Glutamatergic neuron (in vitro differentiated cells): Measurements from ENCODE around the gene POLN. TPM values are rescaled to one million over a fixed set of nuclear protein-coding genes. Genes with fewer than 3 reads are reported as not detected.

ENCODE experiments used
- DNase-seq: peaks from one replicate; pipeline ENCODE4 v3.0.0; 2022
- H3K27ac Mint-ChIP-seq: one replicate; pipeline ENCODE4 v1.8.0; 2020; ENCODE audit warnings: mild to moderate bottlenecking, mixed read lengths, inconsistent platforms; ENCODE audit not compliant: unreplicated experiment
- H3K27me3 Mint-ChIP-seq: one replicate; pipeline ENCODE4 v1.8.0; 2020; ENCODE audit warnings: mild to moderate bottlenecking, moderate library complexity, mixed read lengths, inconsistent platforms; ENCODE audit not compliant: unreplicated experiment
- H3K36me3 Mint-ChIP-seq: one replicate; pipeline ENCODE4 v1.8.0; 2020; ENCODE audit warnings: mild to moderate bottlenecking, mixed read lengths, inconsistent platforms; ENCODE audit not compliant: unreplicated experiment
- H3K4me1 Mint-ChIP-seq: one replicate; pipeline ENCODE4 v1.8.0; 2020; ENCODE audit warnings: mild to moderate bottlenecking, low read depth, mixed read lengths, inconsistent platforms; ENCODE audit not compliant: unreplicated experiment
- H3K4me3 Mint-ChIP-seq: one replicate; pipeline ENCODE4 v1.8.0; 2020; ENCODE audit warnings: mild to moderate bottlenecking, mixed read lengths, inconsistent platforms; ENCODE audit not compliant: unreplicated experiment
- H3K9me3 Mint-ChIP-seq: one replicate; pipeline ENCODE4 v1.8.0; 2020; ENCODE audit warnings: mild to moderate bottlenecking, moderate library complexity, mixed read lengths, inconsistent platforms; ENCODE audit not compliant: unreplicated experiment
- total RNA-seq: library from RNA; stranded (reverse); fragmentation: NEBNext Ultra II Directional; extraction: Animal tissue kit (Norgen Biotek cat#: 25700); gene quantifications from one replicate; pipeline ENCODE4 v1.2.1, GENCODE V29; 2021; ENCODE audit not compliant: unreplicated experiment
- TF ChIP-seq, protein P1 (sequence below): fragments of 200-600 bp; sonication (generic); IDR thresholded peaks from one replicate; pipeline ENCODE4 v1.5.0; 2021; ENCODE audit not compliant: partially characterized antibody, unreplicated experiment

Gene POLN
- total RNA-seq, 1 donor from 2014 or later, result 6.8 TPM

DNA sequence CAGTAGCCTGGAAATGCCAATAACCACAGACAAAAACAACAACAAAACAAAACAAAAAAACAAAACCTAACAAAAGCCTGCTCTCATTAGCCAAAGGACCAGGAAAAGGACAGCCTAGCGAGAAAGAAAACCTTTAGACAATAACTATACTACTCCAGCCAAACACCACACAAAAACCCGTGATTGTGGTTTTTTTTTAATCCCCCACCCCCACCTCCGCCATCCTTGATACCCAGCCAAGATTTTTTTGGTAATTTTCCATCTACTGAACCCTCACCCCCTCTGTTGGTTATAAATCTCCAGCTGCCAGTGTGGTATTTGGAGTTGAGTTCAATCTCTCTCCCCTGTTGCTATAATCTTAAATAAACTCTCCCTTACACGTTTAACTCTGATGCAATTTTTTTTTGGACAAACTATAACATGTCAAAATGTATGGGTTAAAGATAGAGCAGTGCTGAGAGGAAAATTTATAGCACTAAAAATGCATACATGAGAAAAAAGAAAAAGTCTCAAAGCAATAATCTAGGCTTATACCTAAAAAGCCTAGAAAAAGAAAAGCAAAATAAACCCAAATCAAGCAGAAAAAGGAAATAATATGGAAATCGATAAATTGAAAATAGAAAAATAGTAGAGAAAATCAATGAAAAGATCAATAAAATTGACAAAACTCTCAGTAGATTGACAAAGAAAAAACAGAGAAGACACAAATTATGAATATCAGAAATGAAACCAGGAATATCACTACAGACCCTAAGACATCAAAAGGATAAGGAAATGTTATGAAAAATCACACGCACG lies 99.1 kb downstream of the POLN start:
- H3K4me3 Mint-ChIP-seq, result no peak overlapping the region
- H3K36me3 Mint-ChIP-seq, result no peaks in the 10 kb centered on the region
- peaks cover 2% of the 10 kb centered on the region for H3K9me3 Mint-ChIP-seq
- TF ChIP-seq, protein P1, sequence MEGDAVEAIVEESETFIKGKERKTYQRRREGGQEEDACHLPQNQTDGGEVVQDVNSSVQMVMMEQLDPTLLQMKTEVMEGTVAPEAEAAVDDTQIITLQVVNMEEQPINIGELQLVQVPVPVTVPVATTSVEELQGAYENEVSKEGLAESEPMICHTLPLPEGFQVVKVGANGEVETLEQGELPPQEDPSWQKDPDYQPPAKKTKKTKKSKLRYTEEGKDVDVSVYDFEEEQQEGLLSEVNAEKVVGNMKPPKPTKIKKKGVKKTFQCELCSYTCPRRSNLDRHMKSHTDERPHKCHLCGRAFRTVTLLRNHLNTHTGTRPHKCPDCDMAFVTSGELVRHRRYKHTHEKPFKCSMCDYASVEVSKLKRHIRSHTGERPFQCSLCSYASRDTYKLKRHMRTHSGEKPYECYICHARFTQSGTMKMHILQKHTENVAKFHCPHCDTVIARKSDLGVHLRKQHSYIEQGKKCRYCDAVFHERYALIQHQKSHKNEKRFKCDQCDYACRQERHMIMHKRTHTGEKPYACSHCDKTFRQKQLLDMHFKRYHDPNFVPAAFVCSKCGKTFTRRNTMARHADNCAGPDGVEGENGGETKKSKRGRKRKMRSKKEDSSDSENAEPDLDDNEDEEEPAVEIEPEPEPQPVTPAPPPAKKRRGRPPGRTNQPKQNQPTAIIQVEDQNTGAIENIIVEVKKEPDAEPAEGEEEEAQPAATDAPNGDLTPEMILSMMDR, result no peak
- no peak overlapping the region for H3K27ac Mint-ChIP-seq
- H3K27me3 Mint-ChIP-seq, result no peaks in the 10 kb centered on the region
- no peak for DNase-seq
- H3K4me1 Mint-ChIP-seq, result no peaks in the 10 kb centered on the region

DNA sequence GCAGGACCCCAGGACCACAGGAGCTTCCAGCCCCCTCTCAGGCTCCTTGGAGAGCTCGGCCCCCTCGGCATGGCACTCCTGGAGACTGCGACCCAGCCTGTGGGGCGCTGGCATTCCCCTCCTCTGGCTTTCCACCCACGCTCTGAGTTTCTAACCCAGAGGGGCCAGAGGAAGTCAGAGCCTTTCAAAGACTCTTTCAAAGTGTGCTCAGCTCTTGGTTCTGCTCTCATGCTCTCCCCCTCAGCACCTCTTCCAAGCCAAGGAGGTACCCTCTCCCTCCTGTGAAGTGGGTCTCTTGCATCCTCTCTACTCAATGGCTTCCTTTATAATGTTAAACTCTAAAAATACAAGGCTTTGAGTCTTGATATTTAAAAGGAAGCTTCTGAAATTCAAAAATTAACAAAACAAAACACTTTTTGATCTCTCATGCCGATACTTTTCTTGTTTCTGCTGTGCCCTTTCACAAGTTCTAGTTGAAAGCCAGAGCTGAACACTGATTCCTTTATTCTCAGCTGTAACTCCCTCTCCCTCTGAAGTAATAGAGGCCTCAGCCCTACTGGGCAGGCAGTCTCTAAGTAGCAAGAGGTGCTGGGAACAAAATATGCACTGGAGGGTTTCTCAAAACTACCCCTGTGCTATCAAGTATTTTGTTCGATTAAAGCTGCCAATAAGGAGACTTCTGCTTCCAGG lies 100.0 kb downstream of the POLN start:
- no peak for DNase-seq
- H3K27ac Mint-ChIP-seq, result no peak overlapping the region
- no peaks in the 10 kb centered on the region for H3K27me3 Mint-ChIP-seq
- H3K4me3 Mint-ChIP-seq, result no peak overlapping the region
- H3K4me1 Mint-ChIP-seq, result no peaks in the 10 kb centered on the region
- H3K9me3 Mint-ChIP-seq, result no peaks in the 10 kb centered on the region
- TF ChIP-seq, protein P1, result no peak
- no peaks in the 10 kb centered on the region for H3K36me3 Mint-ChIP-seq

DNA sequence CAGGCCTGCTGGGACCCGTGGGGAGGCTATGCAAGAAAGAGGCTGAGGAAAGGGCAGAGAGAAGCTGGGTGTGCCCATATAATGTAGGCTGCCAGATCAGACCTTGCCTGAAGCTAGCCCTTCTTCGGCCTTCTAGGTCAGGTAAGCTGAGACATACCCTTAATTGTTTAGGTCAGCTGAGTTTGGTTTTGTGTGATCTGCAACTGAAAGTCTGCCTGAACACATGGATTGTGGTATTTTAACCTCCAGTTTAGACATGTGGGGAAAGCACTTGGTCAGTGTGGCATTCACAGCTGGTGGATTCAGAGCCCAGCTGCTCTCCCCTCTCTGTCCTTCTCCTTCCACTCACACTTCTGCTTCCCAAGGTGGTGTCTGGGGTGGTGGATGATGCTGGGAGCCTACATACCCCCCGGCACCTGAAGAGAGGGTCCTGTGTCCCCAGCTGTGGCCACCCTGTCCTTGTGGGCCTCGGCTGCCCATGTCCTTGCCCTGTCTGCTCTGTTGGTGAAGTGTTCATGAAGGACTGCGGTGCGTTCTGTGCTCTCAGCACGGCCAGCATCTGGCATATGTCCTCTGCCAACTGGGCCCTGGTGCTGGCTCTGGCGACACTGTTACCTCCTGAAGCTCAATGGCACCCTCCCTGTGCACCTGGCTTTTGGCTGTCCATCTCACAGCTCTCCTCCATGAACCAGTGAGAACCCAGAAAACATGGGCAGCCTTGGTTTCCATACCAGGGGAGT lies 100.7 kb downstream of the POLN start:
- no peaks in the 10 kb centered on the region for H3K27me3 Mint-ChIP-seq

DNA sequence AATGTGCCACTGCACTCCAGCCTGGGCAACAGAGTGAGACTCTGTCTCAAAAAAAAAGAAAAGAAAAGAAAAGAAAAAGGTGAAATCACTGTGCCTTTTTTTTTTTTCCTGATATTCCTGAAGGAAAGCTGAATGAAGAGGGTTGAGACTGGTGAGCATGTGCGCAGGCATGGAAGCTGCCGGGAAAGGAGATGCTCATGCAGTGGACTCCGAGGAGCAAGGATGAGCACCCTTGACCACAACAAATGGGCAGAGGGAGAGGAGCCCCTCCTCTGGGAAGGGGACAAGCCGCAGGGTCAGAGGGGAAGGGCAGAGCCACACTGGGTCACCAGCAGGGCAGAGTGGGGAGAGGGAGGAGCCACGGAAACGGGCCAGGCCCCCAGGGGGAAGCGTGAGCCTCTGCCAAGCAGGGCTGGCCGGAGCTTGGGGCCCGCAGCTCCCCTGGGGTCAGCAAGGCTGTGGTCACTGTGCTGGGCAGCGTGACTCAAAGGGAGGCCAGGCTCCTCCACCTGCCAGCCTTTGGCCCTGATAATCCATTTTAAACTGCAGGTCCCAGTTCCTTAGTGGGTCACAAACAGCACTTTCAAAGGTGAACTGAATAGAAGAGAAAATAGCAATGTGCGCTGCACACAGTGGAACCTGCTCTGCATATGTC lies 102.9 kb downstream of the POLN start:
- TF ChIP-seq, protein P1, result no peak
- H3K27me3 Mint-ChIP-seq, result no peaks in the 10 kb centered on the region
- H3K9me3 Mint-ChIP-seq, result no peaks in the 10 kb centered on the region

More for the DNA sequence above, 100.7 kb downstream of the POLN start:
- no peak for DNase-seq
- H3K9me3 Mint-ChIP-seq, result no peaks in the 10 kb centered on the region
- no peak overlapping the region for H3K4me3 Mint-ChIP-seq
- H3K4me1 Mint-ChIP-seq, result no peaks in the 10 kb centered on the region
- TF ChIP-seq, protein P1, result no peak
- H3K36me3 Mint-ChIP-seq, result no peaks in the 10 kb centered on the region
- H3K27ac Mint-ChIP-seq, result no peak overlapping the region

More for the DNA sequence above, 102.9 kb downstream of the POLN start:
- Mint-ChIP-seq H3K4me1 (no peaks in the 10 kb centered on the region), H3K27ac (no peak overlapping the region), H3K36me3 (no peaks in the 10 kb centered on the region), H3K4me3 (no peak overlapping the region)
- no peak for DNase-seq
